Measurements from ENCODE around the gene ZNF148. TPM values are rescaled to one million over a fixed set of nuclear protein-coding genes. Genes with fewer than 3 reads are reported as not detected.

Gene ZNF148
- total RNA-seq, 1 experiment from 2014 or later: 24.8 TPM

- Histone ChIP-seq H3K14ac (ENCODE audit: insufficient read depth, low read length) (no peak overlapping the region), H4K8ac (replicated peaks; ENCODE audit: insufficient read length, low read depth, low read length) (no peak overlapping the region), H3K4me1 (ENCODE audit: insufficient read depth, low read length) (no peaks in the 10 kb centered on the region), H2BK15ac (ENCODE audit: low read depth, low read length) (no peak overlapping the region), H4K20me1 (ENCODE audit: control insufficient read depth, insufficient read depth, insufficient read length) (no peaks in the 10 kb centered on the region), H2BK120ac (ENCODE audit: low read depth, low read length, poor library complexity, severe bottlenecking) (no peak overlapping the region), H3K23ac (ENCODE audit: insufficient read length, low read depth, low read length) (no peak overlapping the region), H3K27ac (ENCODE audit: insufficient read length, low read depth, low read length) (no peak overlapping the region), H4K5ac (ENCODE audit: insufficient read length, low read depth, low read length) (no peak overlapping the region), H3K18ac (ENCODE audit: insufficient read length, low read depth, low read length) (no peak overlapping the region), H3K9ac (ENCODE audit: extremely low read depth, insufficient read length, low read length) (no peak overlapping the region), H3K23me2 (ENCODE audit: insufficient read length, low read depth, low read length, poor library complexity, severe bottlenecking) (no peaks in the 10 kb centered on the region), H3K4ac (ENCODE audit: low read depth, low read length) (no peak overlapping the region), H3K9me3 (ENCODE audit: control insufficient read depth, low read depth, low read length) (no peaks in the 10 kb centered on the region), H2AK5ac (ENCODE audit: insufficient read length, low read length) (no peak overlapping the region), H2BK5ac (ENCODE audit: insufficient read length, low read length) (no peak overlapping the region), H3T11ph (ENCODE audit: low read length) (no peak overlapping the region), H3K4me2 (ENCODE audit: insufficient read depth, insufficient read length, low read length) (no peak overlapping the region), H3K27me3 (ENCODE audit: insufficient read depth, low read length) (no peaks in the 10 kb centered on the region), H3K79me2 (ENCODE audit: insufficient read depth, low read length) (no peaks in the 10 kb centered on the region), H4K91ac (ENCODE audit: insufficient read length, low read depth, low read length) (no peak overlapping the region), H3K79me1 (ENCODE audit: insufficient read depth, low read depth, low read length, poor library complexity, severe bottlenecking) (no peaks in the 10 kb centered on the region), H2BK20ac (ENCODE audit: low read depth, low read length, poor library complexity, severe bottlenecking) (no peak overlapping the region), H2AFZ (ENCODE audit: low read length) (no peak overlapping the region), H2BK12ac (ENCODE audit: insufficient read length, low read depth, low read length) (no peak overlapping the region), H3K56ac (ENCODE audit: insufficient read length, low read depth, low read length) (no peak overlapping the region)
- no peaks in the 10 kb centered on the region for H3K9me3 Mint-ChIP-seq
- no peak overlapping the region for H3K27ac Mint-ChIP-seq
- no peaks in the 10 kb centered on the region for H3K36me3 Mint-ChIP-seq (ENCODE audit: insufficient read depth in 1 of 3, low read depth in 3 of 3)
- TF ChIP-seq CTCF (conservative IDR thresholded peaks at IDR 0.05): no peak
- no peaks in the 10 kb centered on the region for H3K27me3 Mint-ChIP-seq (ENCODE audit: low read depth)
- DNase-seq: no peak
- H3K4me1 Mint-ChIP-seq: no peaks in the 10 kb centered on the region
- H3K4me3 Mint-ChIP-seq: no peak overlapping the region
- WGBS (ENCODE audit: extremely low coverage, insufficient read length, low lambda C conversion rate): 100% methylated on average over 1 of the region's 2 CpGs
These were observed 124.2 kb downstream of the ZNF148 start for GRCh38 chr3:125250973-125251372.

All from H9 (cell line).